A549 (cell line): ENCODE measurements around the gene SLC16A5. TPM values are rescaled to one million over a fixed set of nuclear protein-coding genes. Genes with fewer than 3 reads are reported as not detected.

Experiments used
- ATAC-seq, 2 experiments: fragments of 200-7000 bp in 1 of 2; fragments of >200 bp in 1 of 2; cut with Nextera tagmentation in 1 of 2; cut with Tn5 transposase in 1 of 2; 3 replicates each; pipeline versions ENCODE4 v1.8.0 to v1.9.1; 2018 to 2020; ENCODE audit warnings: mild to moderate bottlenecking in 1 of 2, moderate library complexity in 1 of 2
- CTCF ChIA-PET: fragments of 300-600 bp; sonication (Branson Sonifier 250); formaldehyde crosslinking; extraction: SDS; loops from one replicate; lab custom pipeline; 2021; ENCODE audit warnings: antibody characterized with exemption, inconsistent platforms; lab: Yijun Ruan, JAX
- POLR2A ChIA-PET: fragments of 350-600 bp; formaldehyde crosslinking; extraction: SDS; loops from one replicate; lab custom pipeline; 2021; ENCODE audit warnings: antibody characterized with exemption, inconsistent platforms; lab: Yijun Ruan, JAX
- DNase-seq, 2 experiments: peaks; one replicate each; pipeline versions ENCODE4 v3.0.0 to v3.0.0-alpha.2; 2011 to 2016; ENCODE audit warnings: low read depth in 1 of 2, low spot score in 1 of 2
- FAIRE-seq: peaks from 2 replicates; lab custom pipeline; 2011; peaks lifted over from hg19 to GRCh38; lab: Jason Lieb, UNC
- H3K27ac ChIP-seq, 2 experiments: fragments of >200 bp; sonication (Bioruptor Twin); formaldehyde crosslinking; 3 replicates each; pipeline ENCODE4 v1.5.1; 2016 to 2017
- H3K4me1 ChIP-seq: fragments of >200 bp; sonication (Bioruptor Twin); formaldehyde crosslinking; 3 replicates; pipeline ENCODE4 v1.6.1; 2016
- H3K4me2 ChIP-seq: fragments of >200 bp; sonication (Bioruptor Twin); formaldehyde crosslinking; 3 replicates; pipeline ENCODE4 v1.6.1; 2016
- H3K4me3 ChIP-seq: fragments of >200 bp; sonication (Bioruptor Twin); formaldehyde crosslinking; 3 replicates; pipeline ENCODE4 v1.5.1; 2016
- H3K9me3 ChIP-seq: fragments of >200 bp; sonication (Bioruptor Twin); formaldehyde crosslinking; 3 replicates; pipeline ENCODE4 v1.6.1; 2016
- ATOH8 ChIP-seq: fragments of 250-450 bp; sonication (Bioruptor Pico); IDR thresholded peaks from 2 replicates; pipeline ENCODE4 v1.5.0; 2020; ENCODE audit warnings: low read depth, mild to moderate bottlenecking, moderate library complexity
- CBX2 ChIP-seq: fragments of 200-600 bp; sonication (generic); IDR thresholded peaks from 2 replicates; pipeline ENCODE4 v1.6.1; 2016; ENCODE audit warnings: low read depth, mild to moderate bottlenecking, borderline replicate concordance
- CBX8 ChIP-seq: fragments of 200-600 bp; sonication (generic); IDR thresholded peaks from 2 replicates; pipeline ENCODE4 v1.6.1; 2016
- E2F6 ChIP-seq: IDR thresholded peaks from 2 replicates; pipeline ENCODE4 v1.6.1; 2012; ENCODE audit warnings: low read depth, borderline replicate concordance
- EHF ChIP-seq: fragments of 250-450 bp; sonication (Bioruptor Pico); IDR thresholded peaks from 2 replicates; pipeline ENCODE4 v1.5.0; 2020; ENCODE audit warnings: mild to moderate bottlenecking
- EHMT2 ChIP-seq: fragments of 200-600 bp; sonication (generic); IDR thresholded peaks from 2 replicates; pipeline ENCODE4 v1.6.1; 2016; ENCODE audit warnings: antibody characterized with exemption, low read depth, mild to moderate bottlenecking, moderate library complexity
- EP300 ChIP-seq, 2 experiments: fragments of >200 bp; sonication (Bioruptor Twin); formaldehyde crosslinking; IDR thresholded peaks; 2 replicates in 1 of 2; 3 replicates in 1 of 2; pipeline ENCODE4 v1.6.1; 2016 to 2017
- FOXS1 ChIP-seq: fragments of 250-450 bp; sonication (Bioruptor Pico); IDR thresholded peaks from 2 replicates; pipeline ENCODE4 v1.5.0; 2020; ENCODE audit warnings: mild to moderate bottlenecking, moderate library complexity
- GATA3 ChIP-seq: IDR thresholded peaks from 2 replicates; pipeline ENCODE4 v1.6.1; 2012; ENCODE audit warnings: borderline replicate concordance
- HDAC2 ChIP-seq: fragments of 200-600 bp; sonication (generic); IDR thresholded peaks from 2 replicates; pipeline ENCODE4 v1.6.1; 2016
- HOXA7 ChIP-seq: fragments of 250-450 bp; sonication (Bioruptor Pico); IDR thresholded peaks from 2 replicates; pipeline ENCODE4 v1.5.0; 2020; ENCODE audit warnings: mild to moderate bottlenecking, moderate library complexity
- HOXB5 ChIP-seq: fragments of 250-450 bp; sonication (Bioruptor Pico); IDR thresholded peaks from 2 replicates; pipeline ENCODE4 v1.5.0; 2020; ENCODE audit warnings: mild to moderate bottlenecking, moderate library complexity
- KDM5A ChIP-seq: fragments of 200-600 bp; sonication (generic); IDR thresholded peaks from 2 replicates; pipeline ENCODE4 v1.6.1; 2016; ENCODE audit warnings: antibody characterized with exemption, mild to moderate bottlenecking
- NR3C1 ChIP-seq: fragments of >200 bp; sonication (Bioruptor Twin); formaldehyde crosslinking; IDR thresholded peaks from 3 replicates; pipeline ENCODE4 v1.6.1; 2017
- PHF8 ChIP-seq: fragments of 200-600 bp; sonication (generic); IDR thresholded peaks from 2 replicates; pipeline ENCODE4 v1.6.1; 2016; ENCODE audit warnings: low read depth, mild to moderate bottlenecking, antibody characterized with exemption, moderate library complexity, borderline replicate concordance
- RNF2 ChIP-seq: fragments of 200-600 bp; sonication (generic); IDR thresholded peaks from 2 replicates; pipeline ENCODE4 v1.6.1; 2016; ENCODE audit warnings: low read depth, mild to moderate bottlenecking, antibody characterized with exemption, moderate library complexity, borderline replicate concordance
- SMC3 ChIP-seq: fragments of >200 bp; sonication (Bioruptor Twin); formaldehyde crosslinking; IDR thresholded peaks from 3 replicates; pipeline ENCODE4 v1.6.1; 2018; ENCODE audit warnings: inconsistent platforms
- TFCP2L1 ChIP-seq: fragments of 250-450 bp; sonication (Bioruptor Pico); IDR thresholded peaks from 2 replicates; pipeline ENCODE4 v1.5.0; 2021; ENCODE audit warnings: mild to moderate bottlenecking
- WGBS: methylation state at CpG from one replicate; pipeline ENCODE4 v1.1.6; 2017; ENCODE audit errors: missing lambda C conversion rate; 5-methylcytosine and 5-hydroxymethylcytosine counted together
- polyA plus RNA-seq, 4 experiments: library from polyadenylated mRNA; depleted of rRNA in 3 of 4; stranded (reverse); fragments of >200 nt; fragmentation: RNase III in 1 of 4; extraction: RNeasy Plus Mini Kit Qiagen cat#74134 plus additional on column Dnase treatment in 1 of 4; gene quantifications; 2 replicates in 3 of 4; 3 replicates in 1 of 4; pipeline ENCODE4 v1.2.3, GENCODE V29; 2011 to 2017
- TF ChIP-seq, protein P1 (sequence below): fragments of >200 bp; sonication (Bioruptor Twin); formaldehyde crosslinking; IDR thresholded peaks from 3 replicates; pipeline ENCODE4 v1.6.1; 2016

Gene SLC16A5
- polyA plus RNA-seq, 2 of the 4 experiments (the other 2 are of a cell fraction), result 19.0 to 27.2 TPM

DNA sequence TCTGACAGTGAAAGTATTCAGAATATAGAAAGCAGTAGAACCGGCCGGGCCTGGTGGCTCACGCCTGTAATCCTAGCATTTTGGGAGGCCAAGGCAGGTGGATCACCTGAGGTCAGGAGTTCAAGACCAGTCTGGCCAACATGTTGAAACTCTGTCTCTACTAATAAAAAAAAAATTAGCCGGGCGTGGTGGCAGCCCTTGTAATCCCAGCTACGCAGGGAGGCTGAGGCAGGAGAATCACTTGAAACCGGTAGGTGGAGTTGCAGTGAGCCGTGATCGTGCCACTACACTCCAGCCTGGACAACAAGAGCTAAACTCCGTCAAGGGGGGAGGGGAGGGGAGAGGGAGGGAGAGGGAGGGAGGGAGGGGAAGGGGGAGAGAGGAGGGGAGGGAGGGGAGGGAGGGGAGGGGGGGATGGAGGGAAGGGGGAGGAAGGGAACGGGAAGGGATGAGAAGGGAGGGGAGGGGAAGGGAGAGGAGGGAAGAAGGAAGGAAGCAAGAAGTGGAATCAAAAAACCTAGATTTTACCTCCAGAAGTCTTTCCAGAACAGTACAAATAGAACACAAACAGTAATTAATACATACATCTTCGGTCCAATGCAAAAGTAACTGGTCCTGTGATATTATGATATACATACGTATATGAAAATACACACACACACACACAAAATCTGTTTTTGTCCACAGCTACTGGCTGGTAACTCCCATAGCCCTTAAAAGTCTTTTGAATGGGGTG, 54.6 kb downstream of the SLC16A5 start (continued):
- no peak for TF ChIP-seq RNF2
- no peak for TF ChIP-seq E2F6
- TF ChIP-seq SMC3, result no peak
- TF ChIP-seq NR3C1, result no peak

- DNase-seq (no peak), ATAC-seq (no peak)
These were observed 57.2 kb downstream of the SLC16A5 start for GRCh38 chr17:75144816-75145512.

GRCh38 chr17:75146592-75146991, 58.8 kb downstream of the SLC16A5 start:
- H3K4me2 ChIP-seq, result no peak overlapping the region
- H3K27ac ChIP-seq, result no peak overlapping the region
- WGBS, result 82% methylated on average over 3 of the region's 3 CpGs
- ATAC-seq (no peak), DNase-seq (no peak), FAIRE-seq (no peak)
- H3K4me3 ChIP-seq, result no peak overlapping the region
- no peaks in the 10 kb centered on the region for H3K9me3 ChIP-seq
- ChIA-PET CTCF (interaction anchor here (2.6 to 62.2 kb wide), 4 partner anchors 15 to 60 kb away, joined by 10 to 3429 read pairs (median 89); partner anchors contain the start of genes ARMC7, ATP5PD, KCTD2 and NT5C), POLR2A (interaction anchor here (3.3 kb wide), 1 partner anchor 8 kb away, joined by 18 read pairs; the partner anchor contains the start of gene JPT1)
- TF ChIP-seq PHF8 (no peak), NR3C1 (no peak), ATOH8 (CRISPR knock-in tag) (no peak), HOXA7 (CRISPR knock-in tag) (no peak), KDM5A (no peak), HOXB5 (CRISPR knock-in tag) (no peak), CBX8 (no peak), CBX2 (no peak), EHMT2 (no peak), EHF (CRISPR knock-in tag) (no peak), FOXS1 (CRISPR knock-in tag) (no peak), HDAC2 (no peak)
- TF ChIP-seq, protein P1, sequence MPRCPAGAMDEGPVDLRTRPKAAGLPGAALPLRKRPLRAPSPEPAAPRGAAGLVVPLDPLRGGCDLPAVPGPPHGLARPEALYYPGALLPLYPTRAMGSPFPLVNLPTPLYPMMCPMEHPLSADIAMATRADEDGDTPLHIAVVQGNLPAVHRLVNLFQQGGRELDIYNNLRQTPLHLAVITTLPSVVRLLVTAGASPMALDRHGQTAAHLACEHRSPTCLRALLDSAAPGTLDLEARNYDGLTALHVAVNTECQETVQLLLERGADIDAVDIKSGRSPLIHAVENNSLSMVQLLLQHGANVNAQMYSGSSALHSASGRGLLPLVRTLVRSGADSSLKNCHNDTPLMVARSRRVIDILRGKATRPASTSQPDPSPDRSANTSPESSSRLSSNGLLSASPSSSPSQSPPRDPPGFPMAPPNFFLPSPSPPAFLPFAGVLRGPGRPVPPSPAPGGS, result no peak
- H3K4me1 ChIP-seq, result peaks cover 39% of the 10 kb centered on the region

More at GRCh38 chr17:75144816-75145512, 57.2 kb downstream of the SLC16A5 start:
- CTCF ChIA-PET, result interaction anchor here (0.9 to 62.2 kb wide), 9 partner anchors 9 to 58 kb away, joined by 3 to 3429 read pairs (median 3); partner anchors contain the start of genes ARMC7, ATP5PD, JPT1 and KCTD2
- Histone ChIP-seq H3K4me2 (no peak overlapping the region), H3K4me3 (no peak overlapping the region), H3K27ac (no peak overlapping the region), H3K4me1 (peaks cover 25% of the 10 kb centered on the region), H3K9me3 (no peaks in the 10 kb centered on the region)
- FAIRE-seq, result no peak
- WGBS, result 86% methylated on average over 11 of the region's 11 CpGs
- TF ChIP-seq KDM5A (no peak), GATA3 (no peak), EP300 (IDR thresholded peaks at IDR 0.05) (no peak), TFCP2L1 (CRISPR knock-in tag) (no peak), PHF8 (no peak)
- POLR2A ChIA-PET, result interaction anchor here (0.9 to 3.3 kb wide), 3 partner anchors 9 to 21 kb away, joined by 3 to 18 read pairs (median 16); partner anchors contain the start of genes JPT1 and NT5C
